NCI-H82 treated with DMSO at 0.1 percent for 48 hours (cell line): ENCODE data around the gene C17orf113.

Experiments used
- DNase-seq: peaks from one replicate; lab custom pipeline; 2025; ENCODE audit not compliant: unreplicated experiment; lab: John Stamatoyannopoulos, UW

The C17orf113 gene

DNA sequence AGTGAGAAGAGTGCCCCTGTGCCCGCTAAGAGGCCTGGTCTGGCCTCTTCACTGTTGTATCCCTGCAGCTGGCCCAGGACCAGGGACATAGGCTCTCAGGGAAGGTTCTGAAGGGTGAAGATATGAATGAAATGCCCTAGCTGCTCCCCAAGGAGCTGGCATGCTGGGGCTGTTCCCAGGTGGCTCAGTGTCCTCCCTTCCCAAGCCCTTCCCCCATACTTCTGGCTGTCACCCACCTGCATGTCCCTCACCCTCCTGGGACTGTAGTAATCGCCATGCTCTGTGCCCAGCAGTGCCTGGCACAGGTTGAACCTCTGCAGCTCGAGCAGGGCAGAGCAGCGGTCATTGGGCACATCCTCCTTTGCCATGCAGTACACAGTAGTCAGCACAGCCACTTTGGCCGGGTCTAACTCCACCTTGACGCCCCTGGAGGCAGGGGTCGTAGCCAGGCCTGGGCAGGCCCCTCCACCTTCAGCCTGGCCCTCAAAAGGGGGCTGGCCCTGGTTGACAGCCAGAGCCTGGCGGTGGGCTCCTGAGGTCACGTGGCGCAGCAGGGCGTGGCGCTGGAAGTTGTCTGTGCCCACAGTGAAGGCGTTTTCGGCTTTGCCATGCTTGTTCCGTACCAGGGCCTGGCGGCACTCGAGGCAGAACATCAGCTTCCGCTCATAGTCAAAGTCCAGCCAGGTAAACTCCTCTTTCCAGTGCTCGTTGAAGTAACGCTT, 7.6 kb downstream of the C17orf113 start:
- DNase-seq: no peak

DNA sequence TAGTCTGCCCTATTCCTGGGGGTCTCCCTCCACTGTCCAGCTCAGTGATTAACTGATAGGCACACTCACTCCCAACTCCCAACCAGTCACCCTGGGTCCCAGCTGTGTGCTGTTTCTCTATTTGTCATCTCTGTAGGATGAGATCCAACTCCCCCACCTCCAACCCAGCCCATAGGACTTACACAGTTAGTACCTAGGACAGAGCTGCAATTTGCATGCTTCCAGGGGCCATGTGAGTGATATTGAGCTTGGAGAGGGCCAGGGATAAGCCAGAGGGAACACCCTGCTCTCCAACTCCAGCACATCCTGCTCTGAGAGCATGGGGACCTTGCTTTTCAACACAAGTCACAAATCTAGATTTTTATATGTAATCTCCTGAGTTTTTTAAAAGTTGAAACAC, 8.8 kb downstream of the C17orf113 start:
- DNase-seq: no peak

DNA sequence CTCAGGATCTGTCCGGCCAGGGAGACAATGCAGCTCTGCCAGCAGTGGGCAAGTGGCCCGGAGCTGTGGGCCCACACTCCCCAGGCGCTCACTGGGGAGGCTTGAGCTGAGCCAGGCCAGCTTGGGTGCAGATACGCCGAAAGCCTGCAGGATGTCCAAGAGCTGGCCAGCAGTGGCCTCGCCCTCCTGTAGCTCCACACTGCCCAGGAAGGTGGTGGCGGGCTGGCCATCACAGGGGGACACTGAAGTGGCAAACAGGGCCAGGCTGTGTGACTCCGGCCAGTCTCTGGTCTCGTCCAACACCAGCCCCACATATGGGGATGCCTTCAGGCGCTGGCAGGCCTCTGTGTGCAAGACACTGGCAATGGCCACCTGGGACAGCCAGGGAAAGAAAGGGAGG, 9.6 kb downstream of the C17orf113 start:
- no peak for DNase-seq

DNA sequence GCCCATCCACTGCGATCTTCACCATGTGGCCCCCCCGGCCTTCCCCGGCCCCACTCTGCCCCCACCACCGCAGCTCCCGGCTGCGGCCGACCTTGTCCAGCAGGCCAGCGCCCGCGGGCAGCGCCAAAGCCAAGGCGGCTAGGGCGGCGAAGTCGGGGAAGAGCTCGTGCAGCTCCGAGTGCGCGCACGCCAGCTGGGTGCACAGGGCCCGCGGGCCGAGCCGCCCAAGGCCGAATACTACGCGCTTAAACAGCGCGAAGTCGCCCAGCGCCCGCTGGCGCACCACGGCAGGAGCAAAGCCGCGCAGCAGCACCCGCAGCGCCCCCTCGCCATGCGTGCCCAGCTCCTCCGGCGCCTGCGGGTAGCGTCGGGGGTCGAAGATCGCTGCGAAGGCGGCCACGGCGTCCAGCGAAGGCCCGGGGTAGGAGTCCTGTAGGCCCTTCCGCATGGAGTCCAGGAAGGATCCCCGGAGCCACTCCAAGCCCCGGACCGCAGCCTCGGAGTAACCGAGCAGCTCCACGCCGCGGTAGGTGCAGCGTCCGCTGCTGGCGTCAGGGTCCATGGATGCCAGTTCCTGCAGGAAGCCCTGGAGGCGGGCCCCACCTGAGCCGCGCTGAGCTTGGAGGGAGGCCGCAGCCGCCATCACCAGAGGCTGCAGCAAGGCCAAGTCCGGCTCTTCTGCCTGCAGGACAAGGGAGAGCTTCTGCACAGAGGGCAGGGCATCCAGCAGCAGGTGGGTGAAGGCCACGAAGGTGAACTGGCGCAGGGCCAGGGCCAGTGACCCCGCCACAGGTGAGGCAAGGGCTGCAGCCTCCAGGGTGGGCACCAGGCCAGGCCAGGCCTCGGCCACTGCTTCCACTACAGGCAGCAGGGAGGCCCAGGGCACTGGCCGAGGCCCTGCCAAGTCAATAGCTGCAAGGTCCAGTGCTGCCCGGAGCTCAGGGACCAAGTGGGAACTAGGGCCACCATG, 10.3 kb downstream of the C17orf113 start:
- no peak for DNase-seq

DNA sequence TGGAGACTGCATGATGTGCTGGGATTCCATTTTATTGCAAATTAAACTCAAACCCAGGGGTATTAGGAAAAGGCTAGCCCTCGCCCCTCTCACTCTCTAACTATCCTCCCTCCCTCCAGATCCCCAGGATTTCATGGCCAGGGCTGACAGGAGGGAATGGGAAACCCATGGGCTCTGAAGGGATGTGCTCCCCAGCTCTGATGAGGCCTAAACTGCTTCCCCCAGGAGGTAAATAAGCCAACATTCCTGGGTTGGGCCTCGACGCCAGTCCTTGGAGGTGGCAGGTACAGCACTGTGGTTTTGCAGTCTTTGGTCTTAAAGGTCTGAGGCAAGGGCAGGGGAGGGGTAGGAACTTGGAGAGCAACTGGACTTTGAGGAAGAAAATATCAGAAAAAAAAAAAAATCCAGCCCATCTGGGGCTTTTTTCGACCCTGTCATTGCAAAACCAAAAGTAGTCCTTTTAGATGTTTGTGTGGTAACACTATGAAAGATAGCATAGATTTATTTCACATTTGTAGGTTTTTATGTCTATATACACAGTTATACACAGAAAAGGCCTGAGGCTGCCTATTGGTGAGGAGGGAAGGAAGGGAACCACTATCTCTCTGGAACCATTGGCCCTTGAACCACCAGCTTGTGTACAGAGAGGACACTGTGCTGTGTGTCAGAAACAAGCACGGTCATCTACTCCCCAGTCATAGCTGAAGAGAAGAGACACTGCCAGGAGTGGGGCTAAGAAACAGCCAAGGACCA, 12.0 kb downstream of the C17orf113 start:
- DNase-seq: no peak

DNA sequence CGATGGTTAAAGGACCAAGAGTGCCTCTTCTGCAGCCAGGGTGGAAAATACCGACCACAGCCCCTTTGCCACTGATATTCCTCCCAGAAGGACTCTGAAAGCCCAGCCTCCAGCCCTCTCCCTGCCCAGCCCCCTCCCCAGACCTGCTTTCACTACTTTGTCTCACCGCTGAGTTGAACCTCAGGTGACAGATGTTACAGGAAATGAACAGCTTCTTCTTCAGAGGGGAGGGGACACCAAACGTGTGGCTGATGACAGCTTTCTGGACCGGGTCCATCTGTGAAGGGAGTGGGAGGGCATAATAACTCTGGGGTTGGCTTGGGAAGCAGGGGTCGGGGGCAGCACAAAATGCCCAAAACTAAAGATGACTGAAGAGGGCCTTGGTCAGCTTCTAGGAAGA, 16.3 kb downstream of the C17orf113 start:
- DNase-seq: no peak

DNA sequence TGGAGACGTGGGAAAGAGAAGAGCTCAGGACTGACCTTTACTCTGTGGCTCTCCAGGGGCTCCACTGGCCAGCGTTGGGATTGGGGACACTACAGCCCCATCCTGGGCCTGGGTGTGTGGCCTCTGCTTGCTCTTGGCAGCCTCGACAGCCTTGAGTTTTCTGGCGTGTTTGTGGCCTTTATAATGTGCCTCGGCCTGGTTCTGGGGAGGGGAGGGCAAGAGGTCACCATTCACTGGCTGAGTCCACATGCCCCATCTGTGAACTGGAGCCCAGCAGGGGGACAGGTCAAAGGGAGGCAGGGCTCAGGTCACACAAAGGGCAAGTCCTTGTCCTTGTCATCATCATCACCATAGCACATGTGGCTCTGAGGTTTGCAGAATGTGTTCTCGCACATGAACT, 18.8 kb downstream of the C17orf113 start:
- DNase-seq: no peak

DNA sequence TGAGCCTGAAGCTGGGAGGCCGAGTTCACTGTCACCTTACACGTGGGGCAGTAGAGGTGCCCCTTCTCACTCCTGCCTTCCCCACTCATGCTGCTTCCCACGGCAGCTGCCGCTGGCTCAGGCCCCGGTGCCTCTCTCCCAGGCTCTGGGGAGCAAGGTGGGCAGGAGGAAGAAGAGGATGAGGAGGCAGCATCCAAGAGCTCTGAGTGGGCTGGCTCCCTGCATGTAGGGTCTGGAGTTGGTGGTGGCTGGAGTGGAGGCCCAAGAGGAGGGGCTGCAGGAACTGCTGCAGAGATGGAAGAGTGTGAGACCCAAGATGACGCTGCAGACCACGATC, 21.6 kb downstream of the C17orf113 start:
- no peak for DNase-seq

DNA sequence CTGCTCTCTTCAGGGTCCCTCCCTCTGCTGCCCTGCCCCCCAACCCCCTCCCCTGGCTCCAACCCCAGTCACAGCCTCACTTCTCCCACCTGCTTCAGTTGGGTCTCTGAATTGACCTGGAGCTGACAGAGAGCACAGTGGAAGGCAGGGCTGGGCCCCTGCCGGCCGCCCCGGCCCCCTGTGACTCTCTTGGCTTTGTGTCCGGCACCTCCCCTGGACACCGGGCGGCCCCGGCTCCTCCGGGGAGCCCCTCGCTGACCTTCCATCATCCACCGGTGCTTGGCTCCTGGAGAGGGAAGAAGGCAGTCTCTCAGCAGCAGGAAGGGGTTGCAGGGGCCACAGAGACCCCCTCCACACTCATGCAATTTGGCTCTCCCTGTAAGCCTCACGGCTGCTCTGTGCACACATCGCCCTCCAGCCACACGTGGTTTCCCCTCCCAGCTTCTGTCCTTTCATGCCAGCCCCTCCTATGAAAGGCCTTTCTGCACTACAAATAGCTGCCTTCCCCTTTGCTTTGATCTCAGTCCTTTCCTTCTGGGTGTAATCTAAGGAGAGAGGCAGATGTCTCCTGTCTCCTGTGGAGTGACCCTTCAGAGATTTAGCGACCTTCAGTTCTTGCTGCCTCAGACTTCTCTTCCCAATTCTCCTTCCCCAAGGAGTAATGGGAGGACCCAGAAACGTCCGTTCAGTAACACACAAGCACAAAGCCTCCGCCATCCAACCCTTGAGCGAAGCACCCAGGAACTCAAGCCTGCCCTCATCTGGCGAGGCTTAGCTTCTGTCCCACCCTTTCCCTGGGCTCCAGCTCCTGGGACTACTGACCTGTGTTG, 22.2 kb downstream of the C17orf113 start:
- peak; percentile 8 for DNase-seq

DNA sequence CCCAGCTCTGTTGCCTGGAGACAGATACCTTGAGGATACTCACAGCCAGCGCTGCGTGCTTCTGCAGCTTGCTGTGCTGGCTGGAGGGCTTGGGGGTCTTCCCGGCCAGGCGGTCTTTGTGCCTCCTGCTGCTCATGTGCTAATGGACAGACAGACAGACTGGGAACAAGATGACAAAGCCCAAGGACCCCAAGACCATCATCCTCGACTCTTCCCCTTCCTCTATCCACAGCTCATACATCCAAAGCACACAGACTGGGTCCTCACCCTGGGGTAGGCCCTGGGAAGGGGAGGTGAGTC, 22.9 kb downstream of the C17orf113 start:
- no peak for DNase-seq

DNA sequence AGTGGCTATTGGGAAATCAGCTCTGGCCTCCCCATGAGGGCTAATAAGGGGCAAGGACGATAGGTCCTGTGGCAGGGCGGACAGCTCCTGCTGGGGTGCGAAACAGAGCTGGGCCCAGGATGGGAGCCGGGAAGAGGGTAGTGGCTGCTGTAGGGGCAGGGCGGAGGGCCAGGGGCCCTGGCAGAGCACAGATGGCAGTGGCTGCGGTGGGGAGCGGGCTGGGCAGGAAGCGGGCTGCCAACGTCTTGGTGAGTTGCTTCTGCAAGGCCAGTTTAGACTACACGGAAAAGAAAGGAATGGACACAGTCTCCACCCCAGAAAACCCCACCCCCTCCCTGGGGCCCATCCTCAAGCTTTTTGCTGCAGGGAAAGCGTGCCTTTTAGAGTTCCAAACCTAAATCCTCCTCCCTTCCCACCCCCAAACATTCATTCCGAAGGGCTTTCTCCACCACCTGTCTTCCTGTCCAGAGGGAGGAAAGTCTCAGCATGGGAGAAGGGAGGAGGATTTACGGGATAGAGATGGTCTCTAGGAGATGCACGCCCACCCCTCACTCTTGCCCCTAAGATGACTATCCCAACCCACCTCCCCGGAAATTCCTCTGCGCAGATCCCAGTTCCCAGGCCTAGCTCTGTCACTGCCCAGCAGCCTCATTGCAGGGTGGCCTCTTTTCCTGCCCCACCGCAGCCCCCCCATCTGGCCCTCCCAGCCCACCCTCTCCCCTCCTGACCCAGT, 23.4 kb downstream of the C17orf113 start:
- DNase-seq: no peak

DNA sequence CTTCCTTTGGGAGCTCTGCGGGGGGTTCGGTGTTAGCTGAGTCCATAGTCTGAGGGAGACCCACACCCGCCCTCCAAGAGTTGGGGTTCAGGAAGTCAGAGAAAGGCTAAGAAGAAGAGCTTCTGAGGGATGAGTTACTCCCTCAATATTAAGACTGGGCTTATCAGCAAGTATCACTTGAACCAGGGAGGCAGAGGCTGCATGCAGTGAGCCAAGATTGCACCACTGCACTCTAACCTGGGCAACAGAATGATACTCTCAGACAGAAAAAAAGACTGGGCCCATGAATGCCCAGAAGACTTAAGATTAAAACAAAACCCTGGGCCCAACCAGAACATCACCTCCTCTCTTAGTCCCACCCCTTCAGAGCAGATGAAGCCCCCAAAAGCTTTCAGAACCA, 24.5 kb downstream of the C17orf113 start:
- DNase-seq: no peak

DNA sequence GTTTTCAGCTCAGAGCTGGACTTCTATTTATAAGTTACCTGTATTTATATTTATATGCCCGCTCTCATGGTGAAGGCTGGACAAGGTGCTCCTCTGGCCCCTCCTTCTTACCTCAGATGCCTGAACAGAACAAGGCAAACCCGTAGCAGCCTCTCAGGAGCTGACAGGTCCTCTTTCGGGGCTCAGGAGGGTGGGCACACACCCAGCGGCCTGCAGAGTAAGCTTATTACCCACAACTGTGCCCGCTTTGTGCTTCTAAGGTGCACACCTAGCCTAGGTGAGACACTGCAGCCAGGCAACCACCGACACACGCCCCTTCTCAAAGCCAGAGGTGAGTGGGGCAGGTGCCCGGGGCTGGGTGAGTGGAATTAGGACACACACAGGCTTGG, 25.2 kb downstream of the C17orf113 start:
- DNase-seq: no peak

DNA sequence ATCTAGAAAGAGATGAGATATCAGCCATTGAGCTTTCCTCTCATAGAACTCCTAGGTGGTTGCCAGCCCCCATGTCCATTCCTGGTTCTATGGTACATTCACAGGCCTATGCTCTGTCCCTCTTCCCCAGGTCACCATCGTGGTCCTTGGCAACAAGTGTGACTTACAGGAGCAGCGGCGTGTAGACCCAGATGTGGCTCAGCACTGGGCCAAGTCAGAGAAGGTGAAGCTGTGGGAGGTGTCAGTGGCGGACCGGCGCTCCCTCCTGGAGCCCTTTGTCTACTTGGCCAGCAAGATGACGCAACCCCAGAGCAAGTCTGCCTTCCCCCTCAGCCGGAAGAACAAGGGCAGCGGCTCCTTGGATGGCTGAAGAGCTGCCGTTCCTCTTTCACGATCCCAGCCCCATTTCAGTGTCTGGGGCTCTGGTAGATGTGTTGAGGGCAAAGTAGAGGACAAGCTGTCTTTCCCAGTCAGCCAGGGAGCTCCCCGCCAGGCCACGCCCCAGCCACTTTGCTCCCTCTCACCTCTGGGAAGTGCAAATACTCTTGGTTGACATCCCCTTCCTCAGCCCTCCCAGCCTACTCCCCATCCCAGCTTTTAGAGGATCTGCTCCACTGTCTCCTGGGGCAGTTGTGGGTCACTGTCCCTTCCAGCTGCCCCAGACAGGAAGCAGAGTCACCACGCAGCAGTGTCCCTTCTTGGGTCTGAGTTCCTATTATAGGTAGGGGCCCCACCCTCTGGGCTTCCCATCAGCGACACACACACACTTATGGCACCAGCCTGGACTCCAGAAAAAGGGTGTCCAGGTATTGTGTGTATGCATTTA, 26.7 kb downstream of the C17orf113 start:
- no peak for DNase-seq

DNA sequence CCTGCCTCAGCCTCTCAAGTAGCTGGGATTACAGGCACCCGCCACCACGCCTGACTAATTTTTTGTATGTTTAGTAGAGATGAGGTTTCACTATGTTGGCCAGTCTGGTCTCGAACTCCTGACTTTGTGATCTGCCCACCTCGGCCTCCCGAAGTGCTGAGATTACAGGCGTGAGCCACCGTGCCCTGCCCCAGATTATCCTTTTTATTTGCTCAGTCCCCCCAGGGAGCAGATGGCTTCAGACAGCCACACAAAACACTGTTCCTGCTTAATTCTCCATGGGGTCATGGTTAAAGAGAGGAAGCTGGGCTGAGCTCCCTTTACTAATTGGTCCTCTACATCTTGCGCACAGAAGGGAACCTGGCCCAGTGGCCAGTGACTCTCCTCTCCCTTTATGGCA, 29.6 kb downstream of the C17orf113 start:
- peak; percentile 15 for DNase-seq

DNA sequence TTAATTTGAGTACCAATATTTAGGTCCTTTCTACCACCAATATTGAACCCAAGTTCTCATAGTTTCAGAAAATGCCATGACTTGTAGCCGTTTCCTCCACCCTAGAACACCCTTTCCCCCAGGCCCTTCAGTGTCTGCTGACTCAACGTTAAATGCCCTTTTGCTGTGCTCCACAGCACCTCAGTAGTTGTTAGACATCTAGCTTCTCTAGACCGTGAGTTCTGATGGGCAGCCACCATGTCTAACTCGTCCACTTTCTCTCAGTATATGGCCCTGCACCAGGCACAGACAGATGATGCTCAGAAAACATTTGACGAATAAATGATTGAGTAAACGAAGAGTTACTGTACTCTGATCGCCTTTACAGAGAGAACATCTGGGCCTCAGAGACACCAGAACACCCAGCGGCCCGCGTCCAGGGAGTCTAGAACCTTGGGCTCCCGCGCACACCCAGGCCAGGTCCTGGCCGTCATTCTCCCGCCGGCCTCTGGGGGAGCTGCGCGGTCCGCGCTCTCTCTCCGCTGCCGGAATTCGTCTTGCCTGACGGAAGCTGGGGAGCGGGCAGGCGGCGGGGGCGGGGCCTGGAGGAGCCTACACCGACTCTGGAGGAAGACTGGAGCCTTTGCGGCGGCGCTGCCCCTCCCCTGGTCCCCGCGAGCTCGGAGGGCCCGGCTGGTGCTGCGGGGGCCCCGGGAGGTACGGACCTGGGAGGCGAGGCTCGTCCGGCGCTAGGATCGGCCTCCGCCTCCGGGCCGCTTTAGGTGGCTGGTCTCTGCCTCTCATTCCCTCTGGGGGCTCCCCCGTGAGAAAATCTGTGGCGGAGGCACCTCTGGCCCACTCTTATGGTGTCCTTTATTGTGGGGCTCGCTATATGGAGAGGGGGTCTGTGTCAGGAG, 30.6 kb downstream of the C17orf113 start, which contains the start of gene NKIRAS2:
TSS of gene NKIRAS2 (plus strand) at position 582 of the 896 bp plus-strand sequence. CDS start 1,488 bp downstream, outside the sequence.
- peak; percentile 74 for DNase-seq

DNA sequence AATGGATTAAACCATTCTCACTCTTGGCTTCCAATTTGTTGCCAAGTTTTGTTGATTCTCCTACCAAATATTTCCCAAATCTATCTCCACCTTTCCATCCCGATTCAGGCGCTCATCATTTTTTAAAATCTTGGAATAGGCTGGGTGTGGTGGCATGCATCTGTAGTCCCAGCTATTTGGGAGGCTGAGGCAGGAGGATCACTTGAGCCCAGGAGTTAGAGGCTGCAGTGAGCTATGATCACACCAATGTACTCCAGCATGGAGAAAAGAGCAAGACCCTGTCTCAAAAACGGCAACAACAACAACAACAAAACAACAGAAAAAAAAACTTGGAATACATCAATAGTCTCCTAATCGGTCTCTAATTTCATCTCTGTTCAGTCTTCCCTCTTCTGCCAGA, 31.4 kb downstream of the C17orf113 start:
- no peak for DNase-seq

DNA sequence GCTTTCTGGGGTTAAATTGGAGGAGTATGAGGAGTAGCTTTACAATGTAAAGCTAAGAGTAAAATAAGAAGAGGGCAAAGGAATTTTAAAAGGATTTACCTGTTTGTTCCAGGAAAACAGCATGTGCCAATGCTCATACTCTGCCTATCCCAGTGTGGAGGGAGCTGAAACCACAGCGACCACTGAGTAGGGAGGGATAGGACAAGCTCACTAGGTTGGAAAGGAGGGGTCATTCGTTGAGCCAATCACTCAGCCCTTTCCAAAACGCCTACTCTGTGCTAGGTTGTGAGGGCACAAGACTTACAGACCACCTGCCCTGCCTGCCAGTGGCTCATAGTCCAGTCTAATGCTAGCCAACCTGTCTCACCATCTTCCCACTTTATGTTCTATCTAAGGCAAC, 32.1 kb downstream of the C17orf113 start:
- peak; percentile 32 for DNase-seq
